ENCODE results near the gene RNF112. TPM values are rescaled to one million over a fixed set of nuclear protein-coding genes. Genes with fewer than 3 reads are reported as not detected.

The RNF112 gene
- total RNA-seq, 1 donor from 2014 or later, result 0.67 TPM

GRCh38 chr17:19391432-19391831 lies 19.6 kb upstream of the RNF112 start:
- Mint-ChIP-seq H3K9me3 (ENCODE audit: low read depth) (no peaks in the 10 kb centered on the region), H3K36me3 (ENCODE audit: low read depth) (no peaks in the 10 kb centered on the region), H3K27me3 (ENCODE audit: low read depth) (no peaks in the 10 kb centered on the region), H3K27ac (ENCODE audit: unreplicated experiment) (no peak overlapping the region), H3K4me3 (ENCODE audit: unreplicated experiment) (no peak overlapping the region), H3K4me1 (ENCODE audit: low read depth) (peaks cover 46% of the 10 kb centered on the region)
- DNase-seq (ENCODE audit: low spot score), result peak; percentile 51
- TF ChIP-seq CTCF (IDR thresholded peaks at IDR 0.05), result no peak

GRCh38 chr17:19392303-19392702 lies 18.7 kb upstream of the RNF112 start:
- Mint-ChIP-seq H3K4me3 (ENCODE audit: unreplicated experiment) (no peak overlapping the region), H3K36me3 (ENCODE audit: low read depth) (no peaks in the 10 kb centered on the region), H3K27ac (ENCODE audit: unreplicated experiment) (no peak overlapping the region), H3K27me3 (ENCODE audit: low read depth) (no peaks in the 10 kb centered on the region), H3K9me3 (ENCODE audit: low read depth) (no peaks in the 10 kb centered on the region), H3K4me1 (ENCODE audit: low read depth) (peaks cover 39% of the 10 kb centered on the region)
- peak; percentile 64 for DNase-seq (ENCODE audit: low spot score)
- TF ChIP-seq CTCF (IDR thresholded peaks at IDR 0.05), result no peak

- no peak for DNase-seq (ENCODE audit: low spot score)
- no peaks in the 10 kb centered on the region for H3K36me3 Mint-ChIP-seq (ENCODE audit: low read depth)
Observed at GRCh38 chr17:19397556-19398041, 13.4 kb upstream of the RNF112 start.

GRCh38 chr17:19398301-19399181 lies 12.5 kb upstream of the RNF112 start:
- peak overlapping the region; percentile 57 for H3K27ac Mint-ChIP-seq (ENCODE audit: unreplicated experiment)
- no peak overlapping the region for H3K4me3 Mint-ChIP-seq (ENCODE audit: unreplicated experiment)
- no peaks in the 10 kb centered on the region for H3K36me3 Mint-ChIP-seq (ENCODE audit: low read depth)
- H3K9me3 Mint-ChIP-seq (ENCODE audit: low read depth), result no peaks in the 10 kb centered on the region
- H3K4me1 Mint-ChIP-seq (ENCODE audit: low read depth), result peaks cover 12% of the 10 kb centered on the region
- no peak for DNase-seq (ENCODE audit: low spot score)
- H3K27me3 Mint-ChIP-seq (ENCODE audit: low read depth), result no peaks in the 10 kb centered on the region
- no peak for TF ChIP-seq CTCF (IDR thresholded peaks at IDR 0.05)

More at GRCh38 chr17:19397556-19398041, 13.4 kb upstream of the RNF112 start:
- H3K4me1 Mint-ChIP-seq (ENCODE audit: low read depth), result peaks cover 12% of the 10 kb centered on the region
- H3K27me3 Mint-ChIP-seq (ENCODE audit: low read depth), result no peaks in the 10 kb centered on the region
- no peak for TF ChIP-seq CTCF (IDR thresholded peaks at IDR 0.05)
- H3K9me3 Mint-ChIP-seq (ENCODE audit: low read depth), result no peaks in the 10 kb centered on the region
- H3K4me3 Mint-ChIP-seq (ENCODE audit: unreplicated experiment), result no peak overlapping the region
- no peak overlapping the region for H3K27ac Mint-ChIP-seq (ENCODE audit: unreplicated experiment)

GRCh38 chr17:19399750-19400450 lies 11.1 kb upstream of the RNF112 start:
- TF ChIP-seq CTCF (IDR thresholded peaks at IDR 0.05), result no peak
- Mint-ChIP-seq H3K4me3 (ENCODE audit: unreplicated experiment) (no peak overlapping the region), H3K4me1 (ENCODE audit: low read depth) (peaks cover 12% of the 10 kb centered on the region), H3K36me3 (ENCODE audit: low read depth) (no peaks in the 10 kb centered on the region), H3K27ac (ENCODE audit: unreplicated experiment) (no peak overlapping the region), H3K27me3 (ENCODE audit: low read depth) (no peaks in the 10 kb centered on the region), H3K9me3 (ENCODE audit: low read depth) (no peaks in the 10 kb centered on the region)
- no peak for DNase-seq (ENCODE audit: low spot score)
